DMS53 (cell line): ENCODE measurements around the gene NFATC3.

Source experiments
- DNase-seq: peaks from one replicate; lab custom pipeline; 2025; lab: John Stamatoyannopoulos, UW

The NFATC3 gene

GRCh38 chr16:68072038-68072695, 13.0 kb upstream of the NFATC3 start:
- no peak for DNase-seq

GRCh38 chr16:68073902-68074760, 11.0 kb upstream of the NFATC3 start:
- DNase-seq, result no peak

GRCh38 chr16:68074850-68075555, 10.2 kb upstream of the NFATC3 start:
- no peak for DNase-seq

DNA sequence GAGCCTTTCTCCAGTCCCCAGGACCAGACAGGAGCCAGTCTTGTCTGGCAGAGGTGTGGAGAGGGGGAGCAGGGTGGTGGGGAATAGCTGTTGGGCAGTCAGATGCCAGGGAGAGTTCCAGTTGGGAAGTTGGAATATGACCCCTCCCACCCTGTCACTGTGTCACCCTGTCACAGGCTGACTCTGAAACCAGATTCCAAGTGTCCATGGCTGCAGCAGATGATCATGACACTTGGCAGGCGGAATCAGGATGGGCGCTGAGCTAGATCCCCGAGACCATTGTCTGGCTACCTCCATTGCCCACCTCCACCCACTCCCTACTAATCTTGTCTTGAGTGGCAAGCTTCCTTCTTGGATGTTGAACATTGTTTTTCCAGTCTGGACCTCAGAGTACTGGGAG, 9.2 kb upstream of the NFATC3 start:
- DNase-seq, result no peak

DNA sequence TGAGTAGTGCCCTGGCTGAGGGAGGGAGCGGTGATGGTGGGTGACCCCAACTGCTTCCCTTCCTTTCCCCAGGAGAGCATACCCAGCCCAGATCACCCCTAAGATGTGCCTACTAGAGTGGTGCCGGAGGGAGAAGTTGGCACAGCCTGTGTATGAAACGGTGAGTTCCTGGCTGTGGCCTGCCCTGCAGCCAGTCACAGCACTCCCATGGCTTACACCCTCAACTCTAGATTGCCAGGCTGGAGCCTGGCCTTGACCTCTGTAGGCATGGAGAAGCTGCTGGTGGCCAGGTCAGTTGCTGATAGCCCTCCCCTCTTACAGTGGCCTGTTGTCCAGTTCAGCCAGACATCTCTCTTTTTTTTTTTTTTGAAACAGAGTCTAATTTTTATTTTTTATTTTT, 8.6 kb upstream of the NFATC3 start:
- no peak for DNase-seq

- DNase-seq, result no peak
Measured at GRCh38 chr16:68077866-68078700, 7.1 kb upstream of the NFATC3 start.

DNA sequence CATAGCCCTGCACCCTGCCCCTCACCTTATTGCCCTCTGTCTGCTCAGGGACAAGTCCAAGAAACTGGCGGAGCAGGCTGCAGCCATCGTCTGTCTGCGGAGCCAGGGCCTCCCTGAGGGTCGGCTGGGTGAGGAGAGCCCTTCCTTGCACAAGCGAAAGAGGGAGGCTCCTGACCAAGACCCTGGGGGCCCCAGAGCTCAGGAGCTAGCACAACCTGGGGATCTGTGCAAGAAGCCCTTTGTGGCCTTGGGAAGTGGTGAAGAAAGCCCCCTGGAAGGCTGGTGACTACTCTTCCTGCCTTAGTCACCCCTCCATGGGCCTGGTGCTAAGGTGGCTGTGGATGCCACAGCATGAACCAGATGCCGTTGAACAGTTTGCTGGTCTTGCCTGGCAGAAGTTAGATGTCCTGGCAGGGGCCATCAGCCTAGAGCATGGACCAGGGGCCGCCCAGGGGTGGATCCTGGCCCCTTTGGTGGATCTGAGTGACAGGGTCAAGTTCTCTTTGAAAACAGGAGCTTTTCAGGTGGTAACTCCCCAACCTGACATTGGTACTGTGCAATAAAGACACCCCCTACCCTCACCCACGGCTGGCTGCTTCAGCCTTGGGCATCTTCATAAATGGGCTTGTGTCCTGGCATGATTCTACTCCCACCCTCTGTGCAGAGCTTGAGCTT, 6.3 kb upstream of the NFATC3 start:
- no peak for DNase-seq

DNA sequence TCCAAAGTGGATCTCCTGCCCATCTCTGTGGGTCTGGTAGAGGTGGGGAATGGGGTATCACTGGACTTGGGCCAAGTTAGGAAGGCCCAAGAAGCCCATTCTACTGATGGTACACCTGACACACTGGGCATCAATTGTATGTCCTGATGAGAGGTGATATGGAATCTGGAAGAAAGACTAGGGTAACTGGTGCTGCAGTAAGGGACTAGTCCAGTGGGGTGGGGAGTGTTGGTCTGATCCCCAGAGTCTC, 5.9 kb upstream of the NFATC3 start:
- no peak for DNase-seq

- no peak for DNase-seq
Measured at GRCh38 chr16:68079626-68080344, 5.4 kb upstream of the NFATC3 start.

GRCh38 chr16:68081861-68082628, 3.1 kb upstream of the NFATC3 start:
- DNase-seq, result no peak

DNA sequence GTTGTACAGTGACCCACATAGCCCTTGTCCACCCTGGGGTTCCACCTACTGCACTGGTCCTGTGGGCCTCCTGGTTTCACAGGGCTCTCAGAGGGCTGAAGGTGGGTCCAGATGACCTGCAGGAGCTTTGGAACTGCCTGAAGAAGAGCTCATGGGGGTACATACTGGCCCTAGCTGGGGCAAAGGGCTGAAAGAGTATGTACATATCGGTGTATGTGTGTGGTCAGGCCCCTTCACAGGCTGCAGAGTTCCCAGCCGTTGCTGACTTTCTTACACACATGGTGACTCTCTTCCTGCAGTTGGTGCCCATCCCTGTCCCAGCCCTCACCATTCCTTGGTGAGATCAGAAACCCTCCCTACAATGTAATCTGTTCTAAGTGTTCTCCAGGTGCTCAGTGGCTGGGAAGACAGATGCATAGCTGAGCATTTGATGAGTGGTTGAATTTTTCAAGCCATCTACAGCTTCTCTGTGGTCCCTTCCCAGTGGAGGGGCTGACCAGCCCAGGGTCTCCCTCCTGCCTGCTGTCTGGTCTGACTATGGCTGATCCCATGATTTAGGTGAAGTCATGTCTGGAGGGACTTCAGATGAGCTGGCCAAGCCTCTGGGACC, 2.4 kb upstream of the NFATC3 start:
- no peak for DNase-seq

GRCh38 chr16:68083239-68083781, 1.9 kb upstream of the NFATC3 start:
- DNase-seq, result no peak

- peak; percentile 51 for DNase-seq
Measured at GRCh38 chr16:68083861-68084503, 1.2 kb upstream of the NFATC3 start.

DNA sequence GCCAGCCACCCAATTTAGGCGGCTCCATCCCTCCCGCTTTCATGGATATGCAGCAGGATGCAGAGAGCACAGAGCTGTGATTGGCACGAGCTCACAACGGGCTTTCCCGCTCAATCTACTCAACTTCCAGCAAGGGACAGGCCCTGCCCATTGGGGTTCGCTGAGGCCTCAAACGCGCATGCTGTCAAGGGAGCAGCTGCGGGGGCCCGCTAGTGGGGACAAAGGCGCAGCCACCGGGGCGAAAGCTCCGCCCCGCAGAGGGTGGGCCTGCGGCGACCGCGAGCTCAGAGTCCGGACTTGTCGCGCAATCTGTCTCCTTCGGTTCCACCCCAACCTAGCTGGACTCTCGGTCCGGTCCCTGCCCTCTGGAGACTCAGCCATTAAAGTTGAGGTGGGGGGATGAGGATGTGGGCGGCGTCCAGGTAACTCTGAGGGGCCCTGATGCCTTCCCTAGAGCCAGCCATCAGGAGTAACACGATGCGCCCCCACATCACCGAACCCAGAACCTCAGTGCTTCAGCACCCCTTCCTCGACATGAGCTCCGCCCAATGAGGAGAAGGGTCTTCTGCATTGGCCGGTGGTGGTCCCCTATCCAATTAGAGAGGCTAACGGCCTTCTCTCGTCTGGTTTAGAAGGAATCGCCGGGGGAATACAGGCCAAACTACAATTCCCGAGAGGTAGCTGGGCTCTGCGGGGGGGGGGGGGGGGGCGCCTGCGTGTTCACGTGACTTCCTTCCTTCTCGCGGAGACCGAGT, 489 bp upstream of the NFATC3 start:
- DNase-seq, result peak; percentile 89

GRCh38 chr16:68086336-68086841, 1.2 kb downstream of the NFATC3 start:
- peak; percentile 40 for DNase-seq

GRCh38 chr16:68086860-68087268, 1.7 kb downstream of the NFATC3 start:
- DNase-seq, result peak; percentile 28

DNA sequence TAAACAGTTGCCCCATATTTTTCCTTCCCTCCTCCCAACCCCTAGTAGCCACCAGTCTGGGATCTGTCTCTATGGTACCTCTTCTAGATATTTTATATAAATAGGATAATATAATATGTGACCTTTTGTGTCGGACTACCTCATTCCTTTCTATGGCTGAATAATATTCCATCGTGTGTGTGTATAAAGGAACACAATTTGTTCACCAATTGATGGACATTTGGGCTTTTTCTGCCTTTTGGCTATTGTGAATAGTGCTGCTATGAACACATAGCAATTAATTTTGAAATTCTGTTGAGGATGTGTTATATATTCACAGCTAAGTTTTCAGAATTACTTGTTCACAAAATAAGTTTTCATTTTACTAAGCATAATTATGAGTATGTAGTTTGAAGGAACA, 2.5 kb downstream of the NFATC3 start:
- DNase-seq, result no peak
